HCT116 (cell line): ENCODE results near the gene WWOX. TPM values are rescaled to one million over a fixed set of nuclear protein-coding genes. Genes with fewer than 3 reads are reported as not detected.

Experiments
- ATAC-seq: fragments of 200-7000 bp; cut with Tn5 transposase; 2 replicates; pipeline ENCODE4 v1.9.1; 2020; ENCODE audit warnings: mild to moderate bottlenecking, moderate library complexity
- BruUV-seq: library from RNA; stranded (reverse); fragments of 400-500 nt; replicated peaks from 2 replicates; lab custom pipeline; 2021; lab: Mats Ljungman, UMichigan
- CTCF ChIA-PET: fragments of 300-600 bp; sonication (Branson Sonifier 250); formaldehyde crosslinking; loops from one replicate; lab custom pipeline; 2021; ENCODE audit warnings: antibody characterized with exemption; lab: Charles Lee
- POLR2A ChIA-PET: fragments of 300-600, 350-600 bp; sonication (Branson Sonifier 250); formaldehyde crosslinking; loops from one replicate; lab custom pipeline; 2021; ENCODE audit warnings: antibody characterized with exemption; lab: Charles Lee
- RAD21 ChIA-PET, 2 experiments: fragments of 300-600 bp; sonication (Branson Sonifier 250); formaldehyde crosslinking; loops; one replicate each; lab custom pipeline; 2023; ENCODE audit warnings: low total read pairs in 2 of 2; ENCODE audit not compliant: uncharacterized antibody in 2 of 2, unreplicated experiment in 2 of 2, low non-redundant PET in 1 of 2; lab: Charles Lee
- DNase-seq: peaks from one replicate; pipeline ENCODE4 v3.0.0-alpha.2; 2010; ENCODE audit warnings: low read depth, low spot score
- H2AFZ ChIP-seq: fragments of 200-600 bp; shearing (Covaris generic), sonication (generic); 2 replicates; pipeline ENCODE4 v1.6.1; 2017; ENCODE audit warnings: low read depth, mixed run types, mixed read lengths, antibody characterized with exemption, low read length; ENCODE audit not compliant: poor library complexity, severe bottlenecking
- H3K27ac ChIP-seq: 2 replicates; pipeline ENCODE4 v1.5.1; 2012; ENCODE audit warnings: low read depth, low read length
- H3K27me3 ChIP-seq: fragments of 200-600 bp; sonication (generic); 2 replicates; pipeline ENCODE4 v1.6.1; 2016; ENCODE audit warnings: mixed run types, low read length, mixed read lengths; ENCODE audit not compliant: insufficient read depth
- H3K36me3 ChIP-seq, 2 experiments: fragments of 200-500 bp in 1 of 2; fragments of 200-600 bp in 1 of 2; sonication (Bioruptor generic) in 1 of 2; sonication (generic) in 1 of 2; 2 replicates each; pipeline versions ENCODE4 v1.5.1 to v1.6.1; 2014 to 2016; ENCODE audit warnings: low read length in 2 of 2, inconsistent platforms in 1 of 2, mixed read lengths in 1 of 2, mixed run types in 1 of 2; ENCODE audit not compliant: insufficient read depth in 2 of 2, control insufficient read depth in 1 of 2
- H3K4me1 ChIP-seq, 2 experiments: fragments of 200-600 bp in 1 of 2; sonication (generic) in 1 of 2; 2 replicates each; pipeline versions ENCODE4 v1.5.1 to v1.6.1; 2012 to 2017; ENCODE audit warnings: low read length in 2 of 2, inconsistent platforms in 1 of 2, mild to moderate bottlenecking in 1 of 2, mixed read lengths in 1 of 2, mixed run types in 1 of 2, moderate library complexity in 1 of 2; ENCODE audit not compliant: insufficient read depth in 2 of 2, control insufficient read depth in 1 of 2
- H3K4me2 ChIP-seq: fragments of 200-600 bp; sonication (generic); 2 replicates; pipeline ENCODE4 v1.6.1; 2017; ENCODE audit warnings: mixed run types, low read length, mixed read lengths
- H3K4me3 ChIP-seq, 2 experiments: fragments of 200-600 bp in 1 of 2; sonication (generic) in 1 of 2; replicated peaks in 1 of 2; 2 replicates each; pipeline ENCODE4 v1.5.1; 2011 to 2016; ENCODE audit warnings: low read length in 2 of 2, control low read depth in 1 of 2, low read depth in 1 of 2, mild to moderate bottlenecking in 1 of 2, mixed read lengths in 1 of 2, mixed run types in 1 of 2
- H3K79me2 ChIP-seq: fragments of 200-600 bp; sonication (generic); 2 replicates; pipeline ENCODE4 v1.6.1; 2017; ENCODE audit warnings: mild to moderate bottlenecking, mixed run types, low read length, moderate library complexity, mixed read lengths; ENCODE audit not compliant: insufficient read depth
- H3K9ac ChIP-seq: fragments of 200-600 bp; sonication (generic); 2 replicates; pipeline ENCODE4 v1.6.1; 2016; ENCODE audit warnings: low read length, mixed read lengths
- H3K9me2 ChIP-seq: fragments of 200-600 bp; sonication (generic), shearing (Covaris generic); 2 replicates; pipeline ENCODE4 v1.6.1; 2017; ENCODE audit warnings: mixed run types, mild to moderate bottlenecking, moderate library complexity; ENCODE audit not compliant: insufficient read depth
- H3K9me3 ChIP-seq, 2 experiments: fragments of 200-500 bp in 1 of 2; fragments of 200-600 bp in 1 of 2; sonication (Bioruptor generic) in 1 of 2; sonication (generic) in 1 of 2; 2 replicates each; pipeline ENCODE4 v1.6.1; 2014 to 2017; ENCODE audit warnings: low read length in 2 of 2, mixed read lengths in 2 of 2, inconsistent platforms in 1 of 2, low read depth in 1 of 2, mild to moderate bottlenecking in 1 of 2, mixed run types in 1 of 2, moderate library complexity in 1 of 2; ENCODE audit not compliant: control insufficient read depth in 1 of 2, insufficient read depth in 1 of 2
- H4K20me1 ChIP-seq: fragments of 200-600 bp; sonication (generic), shearing (Covaris generic); 2 replicates; pipeline ENCODE4 v1.6.1; 2017; ENCODE audit warnings: mixed run types, mild to moderate bottlenecking, moderate library complexity; ENCODE audit not compliant: insufficient read depth
- POLR2AphosphoS5 ChIP-seq: IDR thresholded peaks from 2 replicates; pipeline ENCODE4 v1.6.1; 2011; ENCODE audit warnings: mild to moderate bottlenecking, low read depth, low read length, moderate library complexity
- SP1 ChIP-seq: IDR thresholded peaks from 2 replicates; pipeline ENCODE4 v1.6.1; 2012; ENCODE audit warnings: low read depth
- intact Hi-C: fragments of 100-400 bp; cut with micrococcal nuclease; formaldehyde crosslinking; loops from 2 replicates; pipeline ENCODE4 v1.10.0; 2022
- total RNA-seq: library from RNA; stranded (reverse); gene quantifications from one replicate; pipeline ENCODE4 v1.2.1, GENCODE V29; 2021; ENCODE audit not compliant: unreplicated experiment
- TF ChIP-seq, protein P1 (sequence below): IDR thresholded peaks from 2 replicates; pipeline ENCODE4 v1.6.1; 2012; ENCODE audit warnings: low read depth
- TF ChIP-seq, protein P2 (sequence below): IDR thresholded peaks from 2 replicates; pipeline ENCODE4 v1.6.1; 2012
- TF ChIP-seq, protein P3 (sequence below): IDR thresholded peaks from 2 replicates; pipeline ENCODE4 v1.6.1; 2012

Gene WWOX
- total RNA-seq, 1 experiment from 2014 or later, result 13.7 TPM

DNA sequence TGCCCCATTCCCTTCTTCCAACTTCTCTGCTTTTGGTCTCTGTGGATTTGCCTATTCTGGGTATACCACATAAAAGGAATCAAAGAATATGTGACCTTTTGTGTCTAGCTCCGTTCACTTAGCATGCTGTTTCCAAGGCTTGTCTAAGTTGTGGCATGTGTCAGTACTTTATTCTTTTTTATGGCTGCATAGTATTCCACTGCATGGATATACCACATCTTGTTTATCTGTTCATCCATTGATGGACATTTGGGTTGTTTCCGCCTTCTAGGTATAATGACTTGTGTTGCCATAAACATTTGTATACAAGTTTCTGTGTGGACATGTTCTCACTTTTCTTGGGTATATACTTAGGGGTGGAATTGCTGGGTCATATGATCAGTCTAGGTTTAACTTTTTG lies 1068.4 kb downstream of the WWOX start:
- CTCF ChIA-PET, result no interaction called here
- H3K9ac ChIP-seq, result no peak overlapping the region
- intact Hi-C loops, result no loop called here

More for the DNA sequence above, 1068.4 kb downstream of the WWOX start:
- Histone ChIP-seq H3K4me2 (no peak overlapping the region), H3K4me1 (no peaks in the 10 kb centered on the region), H3K4me3 (no peak overlapping the region), H3K36me3 (no peaks in the 10 kb centered on the region), H3K9me2 (no peaks in the 10 kb centered on the region), H4K20me1 (no peaks in the 10 kb centered on the region), H3K9me3 (peaks cover 13 to 14% of the 10 kb centered on the region in 2 experiments; a peak in 2 of 4 replicates), H3K79me2 (no peaks in the 10 kb centered on the region), H3K27ac (no peak overlapping the region), H3K27me3 (no peaks in the 10 kb centered on the region), H2AFZ (no peak overlapping the region)
- POLR2A ChIA-PET, result no interaction called here
- BruUV-seq, result no TSS peak
- no peak for ATAC-seq
- RAD21 ChIA-PET, result no interaction called here
- TF ChIP-seq, protein P1, sequence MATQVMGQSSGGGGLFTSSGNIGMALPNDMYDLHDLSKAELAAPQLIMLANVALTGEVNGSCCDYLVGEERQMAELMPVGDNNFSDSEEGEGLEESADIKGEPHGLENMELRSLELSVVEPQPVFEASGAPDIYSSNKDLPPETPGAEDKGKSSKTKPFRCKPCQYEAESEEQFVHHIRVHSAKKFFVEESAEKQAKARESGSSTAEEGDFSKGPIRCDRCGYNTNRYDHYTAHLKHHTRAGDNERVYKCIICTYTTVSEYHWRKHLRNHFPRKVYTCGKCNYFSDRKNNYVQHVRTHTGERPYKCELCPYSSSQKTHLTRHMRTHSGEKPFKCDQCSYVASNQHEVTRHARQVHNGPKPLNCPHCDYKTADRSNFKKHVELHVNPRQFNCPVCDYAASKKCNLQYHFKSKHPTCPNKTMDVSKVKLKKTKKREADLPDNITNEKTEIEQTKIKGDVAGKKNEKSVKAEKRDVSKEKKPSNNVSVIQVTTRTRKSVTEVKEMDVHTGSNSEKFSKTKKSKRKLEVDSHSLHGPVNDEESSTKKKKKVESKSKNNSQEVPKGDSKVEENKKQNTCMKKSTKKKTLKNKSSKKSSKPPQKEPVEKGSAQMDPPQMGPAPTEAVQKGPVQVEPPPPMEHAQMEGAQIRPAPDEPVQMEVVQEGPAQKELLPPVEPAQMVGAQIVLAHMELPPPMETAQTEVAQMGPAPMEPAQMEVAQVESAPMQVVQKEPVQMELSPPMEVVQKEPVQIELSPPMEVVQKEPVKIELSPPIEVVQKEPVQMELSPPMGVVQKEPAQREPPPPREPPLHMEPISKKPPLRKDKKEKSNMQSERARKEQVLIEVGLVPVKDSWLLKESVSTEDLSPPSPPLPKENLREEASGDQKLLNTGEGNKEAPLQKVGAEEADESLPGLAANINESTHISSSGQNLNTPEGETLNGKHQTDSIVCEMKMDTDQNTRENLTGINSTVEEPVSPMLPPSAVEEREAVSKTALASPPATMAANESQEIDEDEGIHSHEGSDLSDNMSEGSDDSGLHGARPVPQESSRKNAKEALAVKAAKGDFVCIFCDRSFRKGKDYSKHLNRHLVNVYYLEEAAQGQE, result no peak
- no peak for TF ChIP-seq POLR2AphosphoS5
- TF ChIP-seq, protein P2, sequence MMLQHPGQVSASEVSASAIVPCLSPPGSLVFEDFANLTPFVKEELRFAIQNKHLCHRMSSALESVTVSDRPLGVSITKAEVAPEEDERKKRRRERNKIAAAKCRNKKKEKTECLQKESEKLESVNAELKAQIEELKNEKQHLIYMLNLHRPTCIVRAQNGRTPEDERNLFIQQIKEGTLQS, result no peak
- TF ChIP-seq, protein P3, sequence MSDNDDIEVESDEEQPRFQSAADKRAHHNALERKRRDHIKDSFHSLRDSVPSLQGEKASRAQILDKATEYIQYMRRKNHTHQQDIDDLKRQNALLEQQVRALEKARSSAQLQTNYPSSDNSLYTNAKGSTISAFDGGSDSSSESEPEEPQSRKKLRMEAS, result no peak
- TF ChIP-seq SP1, result no peak
- no peak for DNase-seq
